ENCODE measurements around the gene PHLPP1. TPM values are rescaled to one million over a fixed set of nuclear protein-coding genes. Genes with fewer than 3 reads are reported as not detected.

PHLPP1 gene
- total and polyA plus RNA-seq, 9 of the 15 experiments (the other 6 are each of a cell fraction or from before 2014, with no cell fraction given): 0.56 to 9.0 (median 4.5) TPM

- ChIA-PET CTCF (ENCODE audit: low intra/inter-chr PET ratio) (no interaction called here), POLR2A (interaction anchor here (0.6 kb wide), 1 partner anchor 16 kb away, joined by 3 read pairs; no protein-coding TSS in a partner anchor)
- Histone ChIP-seq H3K9me3 (replicated peaks; ENCODE audit: control insufficient read depth, insufficient read depth, low read depth, low read length) (no peaks in the 10 kb centered on the region), H3K36me3 (ENCODE audit: control insufficient read depth, insufficient read depth, low read length) (no peaks in the 10 kb centered on the region), H3K4me1 (replicated peaks in 1 of 2; ENCODE audit: control insufficient read depth in 2 of 2, insufficient read depth in 2 of 2, low read length in 2 of 2) (peaks cover 3 to 6% of the 10 kb centered on the region in 2 experiments; a peak in 4 of 5 replicates), H3K79me2 (ENCODE audit: control insufficient read depth, insufficient read depth, low read length) (peaks cover 39% of the 10 kb centered on the region), H3K27me3 (ENCODE audit: control insufficient read depth in 2 of 2, insufficient read depth in 2 of 2, low read length in 2 of 2) (no peaks in the 10 kb centered on the region), H3K9ac (ENCODE audit: insufficient read depth in 1 of 2, low read depth in 2 of 2, low read length in 2 of 2) (no peak overlapping the region), H4K20me1 (replicated peaks; ENCODE audit: control insufficient read depth, insufficient read depth, low read length) (no peaks in the 10 kb centered on the region), H3K4me2 (ENCODE audit: insufficient read depth, low read length) (no peak overlapping the region), H3K27ac (ENCODE audit: extremely low read depth, low read depth, low read length) (no peak overlapping the region), H3K4me3 (no peak overlapping the region), H3K9me1 (ENCODE audit: control insufficient read depth, insufficient read depth, low read length) (no peaks in the 10 kb centered on the region), H2AFZ (ENCODE audit: low read depth, low read length) (no peak overlapping the region)
- no peak for DNase-seq (ENCODE audit: extremely low read depth in 1 of 4, low spot score in 3 of 4)
- no TSS peak for BruUV-seq (replicated peaks)
- WGBS (ENCODE audit: insufficient coverage, low coverage, missing lambda C conversion rate): 75% methylated on average over 2 of the region's 2 CpGs
- intact Hi-C loops (cut with micrococcal nuclease) (no loop called here), in situ Hi-C loops (cut with MboI) (no loop called here)
- no peak for ATAC-seq
- FAIRE-seq: no peak
- TF ChIP-seq ZNF121 (CRISPR knock-in tag; conservative IDR thresholded peaks at IDR 0.05) (no peak), CEBPB (tag; IDR thresholded peaks at IDR 0.05) (no peak), ARID3A (IDR thresholded peaks at IDR 0.05; ENCODE audit: borderline replicate concordance, low read depth, low read length) (no peak), ZNF347 (CRISPR knock-in tag; IDR thresholded peaks at IDR 0.05; ENCODE audit: low read depth) (no peak), ZBTB43 (CRISPR knock-in tag; IDR thresholded peaks at IDR 0.05) (no peak), NR1H2 (CRISPR knock-in tag; IDR thresholded peaks at IDR 0.05) (no peak), TAF15 (IDR thresholded peaks at IDR 0.05; ENCODE audit: low read depth, low read length) (no peak), ZNF407 (IDR thresholded peaks at IDR 0.05; ENCODE audit: low read depth) (no peak), POLR2B (IDR thresholded peaks at IDR 0.05; ENCODE audit: low read depth, partially characterized antibody) (no peak), SMAD1 (IDR thresholded peaks at IDR 0.05; ENCODE audit: low read depth, low read length, partially characterized antibody) (no peak), NCOA4 (IDR thresholded peaks at IDR 0.05; ENCODE audit: partially characterized antibody) (no peak), CBFA2T3 (IDR thresholded peaks at IDR 0.05) (no peak)
Measured at GRCh38 chr18:62755946-62756345, 40.6 kb downstream of the PHLPP1 start.
